ENCODE results near the gene SETD1A. TPM values are rescaled to one million over a fixed set of nuclear protein-coding genes. Genes with fewer than 3 reads are reported as not detected.

SETD1A gene
- total RNA-seq: 1.3 and 2.3 TPM in 2 replicates

DNA sequence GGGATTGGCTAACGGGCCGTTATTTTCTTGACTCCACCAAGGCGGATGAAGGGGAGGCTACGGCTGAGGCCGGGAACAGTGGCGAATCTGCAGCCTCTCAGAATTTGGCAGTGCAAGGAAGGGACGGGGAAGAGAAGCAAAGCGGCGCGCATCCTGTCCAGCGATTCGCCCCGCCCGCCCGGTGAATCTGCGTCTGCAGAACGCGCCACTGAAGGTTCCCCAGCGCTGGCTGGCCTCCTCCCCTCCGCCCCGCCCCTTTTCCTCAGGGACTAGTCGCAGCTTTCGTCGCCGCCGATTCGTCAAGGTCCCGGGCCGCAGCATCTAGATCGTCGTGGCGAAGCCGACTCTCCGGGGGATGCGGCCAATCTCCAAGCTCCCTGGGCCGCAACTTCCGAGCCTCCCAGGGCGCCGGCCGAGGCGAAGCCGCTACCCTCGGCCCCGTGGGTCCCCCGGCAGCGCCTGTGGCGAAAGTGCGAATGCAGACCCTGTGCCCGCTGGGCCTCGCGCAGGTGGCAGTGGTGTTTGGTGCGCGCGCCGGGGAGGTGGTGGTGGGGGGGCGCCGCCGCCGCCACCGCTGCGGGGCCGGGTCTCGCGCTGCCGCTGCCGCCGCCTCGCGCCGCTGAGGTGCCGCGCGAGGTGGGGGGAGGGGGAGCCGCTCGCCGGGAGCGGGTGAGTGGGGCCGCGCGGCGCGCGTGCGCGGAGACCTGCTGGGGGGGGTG, at the start of gene SETD1A:
Gene SETD1A (plus strand): TSS at position 299 of the 719 bp plus-strand sequence. CDS start 978 bp downstream, outside the sequence.

DNA sequence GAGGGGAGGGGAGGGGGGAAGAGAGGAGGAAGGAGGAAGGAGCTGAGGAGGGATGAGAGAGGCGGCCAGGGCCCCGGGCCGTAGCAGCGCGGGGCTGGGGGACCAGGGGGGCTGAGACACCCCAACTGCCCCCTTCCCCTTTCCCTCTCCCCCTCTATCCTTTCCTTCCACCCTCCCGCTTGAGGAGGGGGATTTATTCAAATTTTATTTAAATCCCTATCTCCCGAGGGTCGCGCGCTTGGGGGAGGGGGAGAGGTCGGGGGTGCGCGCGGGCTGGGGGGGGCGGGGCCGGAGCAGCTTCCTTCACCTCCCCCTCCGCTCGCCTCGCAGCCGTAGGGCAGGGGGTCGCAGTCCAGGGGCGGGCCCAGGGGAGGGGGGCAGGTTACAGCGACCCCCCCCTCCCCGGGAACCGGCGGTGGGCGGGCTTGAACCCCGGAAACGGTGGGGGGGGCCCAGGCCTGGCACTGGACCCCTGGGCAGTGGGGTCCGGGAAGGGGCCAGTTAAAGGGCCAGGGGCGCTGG, 33.9 kb upstream of the SETD1A start, which contains the start of gene FBXL19:
Gene FBXL19 (plus strand): TSS at position 19 of the 522 bp plus-strand sequence. CDS start 2,183 bp downstream, outside the sequence.

DNA sequence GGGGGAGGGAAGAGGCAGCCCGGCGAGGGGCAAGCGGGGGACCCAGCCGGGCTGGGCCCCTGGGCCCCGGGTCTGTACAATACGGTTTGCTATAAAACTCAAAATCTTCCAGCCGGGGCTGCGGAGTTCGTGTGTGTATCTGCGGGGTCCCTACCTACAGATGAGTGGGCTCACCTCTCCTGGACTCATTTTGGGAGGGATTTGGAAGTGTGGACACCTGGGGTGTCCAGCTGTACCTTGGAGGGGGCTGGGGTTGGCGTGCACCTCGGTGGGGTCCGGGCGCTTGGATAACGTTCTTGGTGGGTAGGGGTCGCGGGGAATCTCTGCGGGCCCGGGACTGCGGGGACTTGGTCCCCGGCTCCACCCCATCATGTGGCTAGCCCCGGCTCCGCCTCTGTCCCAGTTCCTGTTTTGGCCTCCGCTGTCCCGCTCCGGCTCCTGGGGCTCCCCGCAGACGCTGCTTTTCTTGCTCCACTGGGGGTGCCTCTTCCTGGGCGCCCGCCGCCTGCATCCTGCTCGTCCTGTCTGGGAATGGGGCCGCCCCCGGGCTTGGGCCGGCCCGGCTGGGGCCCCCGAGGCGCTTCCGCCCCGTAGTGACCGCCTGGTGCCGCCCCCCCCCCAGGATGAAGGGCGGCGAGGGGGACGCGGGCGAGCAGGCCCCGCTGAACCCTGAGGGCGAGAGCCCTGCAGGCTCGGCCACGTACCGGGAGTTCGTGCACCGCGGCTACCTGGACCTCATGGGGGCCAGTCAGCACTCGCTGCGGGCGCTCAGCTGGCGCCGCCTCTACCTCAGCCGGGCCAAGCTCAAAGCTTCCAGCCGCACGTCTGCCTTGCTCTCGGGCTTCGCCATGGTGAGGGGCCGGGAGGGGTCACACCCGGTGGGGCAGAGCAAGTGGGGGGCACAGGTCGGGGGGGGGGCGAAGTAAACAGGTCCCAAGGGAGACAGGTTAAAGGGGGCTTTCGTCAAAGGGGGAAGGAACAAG, 8.6 kb upstream of the SETD1A start, which contains the start of gene ORAI3:
Gene ORAI3 (plus strand): TSS at position 402 of the 983 bp plus-strand sequence. CDS start 222 bp downstream, at position 624.

DNA sequence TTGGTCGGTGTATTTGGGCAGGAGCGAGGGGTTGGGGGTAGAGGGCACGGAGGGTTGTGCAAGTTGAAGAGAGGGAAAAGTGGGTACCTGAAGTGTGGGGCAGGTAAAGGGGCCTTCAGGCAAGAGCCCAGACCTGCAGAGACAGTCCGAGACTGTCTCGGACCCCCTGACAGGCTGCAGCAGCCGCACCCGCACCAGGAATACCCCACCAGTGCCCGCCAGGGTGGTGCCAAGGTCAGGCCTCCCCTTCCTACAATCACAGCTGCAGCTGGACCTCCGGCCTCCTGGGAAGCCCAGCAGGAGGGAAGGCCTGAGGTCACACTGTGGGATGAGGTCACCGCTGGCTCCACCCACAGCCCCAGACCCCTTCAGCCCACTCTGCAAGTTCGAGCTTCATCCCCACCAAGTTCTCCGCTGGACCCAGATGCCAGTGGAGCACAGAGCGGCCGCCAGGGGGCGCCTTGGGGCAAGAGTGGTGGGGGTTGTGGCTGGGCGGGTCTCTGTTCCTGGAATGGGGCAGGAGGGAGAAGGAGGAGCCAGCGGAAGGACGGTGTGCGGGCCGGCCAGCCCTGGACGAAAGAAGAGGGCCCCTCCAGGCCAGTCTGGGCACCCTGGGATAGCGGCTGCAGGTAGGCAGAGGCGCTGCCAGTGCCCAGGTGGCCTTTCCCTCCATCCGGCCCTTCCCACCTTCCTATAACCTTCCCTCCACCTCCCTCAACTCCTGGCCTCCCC, 27.3 kb downstream of the SETD1A start, which contains the start of gene HSD3B7:
Gene HSD3B7 (plus strand): TSS at position 539 of the 732 bp plus-strand sequence. CDS start 452 bp downstream, outside the sequence.

DNA sequence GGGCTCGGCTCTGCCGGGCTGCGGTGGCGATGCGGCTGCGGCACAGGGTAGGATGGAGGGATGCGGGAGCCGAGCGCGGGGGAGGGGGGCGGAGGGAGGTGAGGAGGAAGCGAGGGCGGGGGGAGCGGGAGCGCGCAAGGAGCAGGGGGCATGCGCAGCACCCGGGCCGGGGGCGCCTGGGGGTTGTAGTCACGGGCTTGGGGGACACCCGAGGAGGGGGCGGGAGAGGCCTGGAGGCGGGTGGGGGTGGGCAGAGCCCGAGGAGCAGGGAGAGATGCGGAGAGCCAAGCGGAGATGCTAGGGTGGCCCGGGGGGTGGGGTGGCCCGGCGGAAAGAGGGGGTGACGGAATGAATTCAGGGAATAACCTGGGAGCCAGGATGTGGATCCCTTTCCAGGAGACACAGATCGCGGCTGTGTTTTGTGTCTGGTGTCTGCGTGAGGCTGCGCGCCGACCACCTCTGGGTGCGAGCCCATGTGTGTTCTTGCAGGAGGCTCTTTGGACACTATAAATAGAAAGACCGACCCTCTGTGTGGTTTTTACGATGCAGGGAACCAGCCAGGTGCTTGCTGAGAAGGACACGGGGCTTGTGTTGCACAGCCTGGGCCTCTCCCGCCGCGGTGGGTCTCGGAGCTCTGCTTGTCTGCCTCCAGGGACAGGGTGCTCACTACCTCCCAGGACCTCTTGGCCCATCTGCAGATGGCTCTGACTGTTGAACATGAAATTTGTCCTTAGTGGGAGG, 53.2 kb downstream of the SETD1A start, which contains the start of gene STX1B:
Gene STX1B (minus strand): TSS at position 54 of the 741 bp plus-strand sequence. CDS start 242 bp downstream, outside the sequence.

DNA sequence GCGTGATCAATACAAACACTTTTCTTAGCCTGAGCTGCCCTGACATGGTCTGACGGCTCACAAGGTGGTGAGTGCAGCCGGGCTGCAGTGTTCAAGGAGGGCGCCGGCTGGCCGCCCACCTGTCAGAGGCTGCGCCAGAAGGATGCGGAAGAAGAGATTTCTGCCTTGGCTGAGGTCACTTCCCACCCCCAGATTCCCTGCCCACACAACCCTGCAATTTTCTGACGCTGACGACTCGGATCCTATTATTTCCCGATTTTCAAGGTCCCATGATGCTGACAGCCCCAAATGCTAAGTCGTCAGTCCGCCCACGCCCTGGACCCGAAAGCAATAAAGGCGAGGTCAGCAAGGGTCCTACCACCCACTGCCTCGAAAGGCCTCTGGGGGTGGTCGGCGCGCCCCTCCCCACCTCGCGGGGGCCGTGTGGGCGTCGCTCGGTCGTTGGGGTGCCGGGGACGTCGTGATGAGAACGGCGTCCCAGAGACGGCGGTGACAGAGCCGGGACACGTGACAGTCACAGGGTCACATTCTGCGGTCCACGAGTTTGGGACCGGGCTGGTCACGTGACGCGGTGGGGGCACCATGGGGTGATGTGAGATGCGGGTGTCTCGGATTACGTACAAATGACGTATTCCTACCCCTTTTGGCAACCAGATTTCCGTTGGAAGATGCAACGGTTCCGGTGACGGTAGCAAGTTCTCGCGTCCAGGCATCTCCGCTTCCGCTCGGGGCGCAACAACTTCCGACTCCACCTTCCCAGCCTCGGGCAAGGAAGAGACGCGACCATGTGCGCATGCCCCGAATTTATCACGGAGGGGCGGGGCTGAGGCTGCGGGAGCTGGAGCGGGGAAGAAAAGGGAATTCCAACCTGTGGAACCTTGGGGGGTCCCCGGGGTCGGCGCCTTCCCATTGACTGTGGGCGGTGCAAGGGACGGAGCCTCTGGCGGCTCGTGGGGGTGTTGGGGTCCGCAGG, 75.5 kb downstream of the SETD1A start, which contains the start of gene STX4:
Gene STX4 (plus strand): TSS at position 823 of the 973 bp plus-strand sequence. CDS start 248 bp downstream, outside the sequence.

Other genes starting within 250 kb of the SETD1A start
- 16.5 and 16.9 TPM in 2 replicates for gene PHKG2, start 209.3 kb upstream of the SETD1A start, total RNA-seq
- 1.8 and 2.4 TPM in 2 replicates for gene CFAP119, start 195.7 kb upstream of the SETD1A start, total RNA-seq
- 53.8 and 63.1 TPM in 2 replicates for gene RNF40, start 195.4 kb upstream of the SETD1A start, total RNA-seq
- gene ZNF629, start 170.5 kb upstream of the SETD1A start, total RNA-seq: 6.4 and 8.5 TPM in 2 replicates
- 28.9 and 29.9 TPM in 2 replicates for gene BCL7C, start 63.7 kb upstream of the SETD1A start, total RNA-seq
- gene CTF1, start 61.1 kb upstream of the SETD1A start, total RNA-seq: 1.6 and 1.7 TPM in 2 replicates
- 11.5 and 15.9 TPM in 2 replicates for gene FBXL19, start 34.2 kb upstream of the SETD1A start, total RNA-seq
- 42.8 and 51.3 TPM in 2 replicates for gene ORAI3, start 8.7 kb upstream of the SETD1A start, total RNA-seq
- 28.3 and 34.6 TPM in 2 replicates for gene HSD3B7, start 27.5 kb downstream of the SETD1A start, total RNA-seq
- 0.71 and 0.83 TPM in 2 replicates for gene STX1B, start 52.9 kb downstream of the SETD1A start, total RNA-seq
- 30.3 and 33.2 TPM in 2 replicates for gene STX4, start 75.8 kb downstream of the SETD1A start, total RNA-seq
- gene ZNF668, start 116.5 kb downstream of the SETD1A start, total RNA-seq: 9.2 and 9.8 TPM in 2 replicates
- gene ZNF646, start 116.7 kb downstream of the SETD1A start, total RNA-seq: 9.4 and 12.4 TPM in 2 replicates
- gene PRSS53, start 131.2 kb downstream of the SETD1A start, total RNA-seq: 1.00 and 3.0 TPM in 2 replicates
- gene VKORC1, start 137.0 kb downstream of the SETD1A start, total RNA-seq: 84.6 and 122 TPM in 2 replicates
- gene BCKDK, start 150.6 kb downstream of the SETD1A start, total RNA-seq: 11.7 and 15.9 TPM in 2 replicates
- gene KAT8, start 159.9 kb downstream of the SETD1A start, total RNA-seq: 31.9 and 39.1 TPM in 2 replicates
- under 0.01 TPM in 1 of 2 replicates, not detected in the other for gene PRSS8, start 178.0 kb downstream of the SETD1A start, total RNA-seq
- 0.09 and 0.14 TPM in 2 replicates for gene PRSS36, start 192.3 kb downstream of the SETD1A start, total RNA-seq
- gene FUS, start 222.4 kb downstream of the SETD1A start, total RNA-seq: 20.3 and 29.1 TPM in 2 replicates
- 103 and 113 TPM in 2 replicates for gene PYCARD, start 245.0 kb downstream of the SETD1A start, total RNA-seq